GM20431 (cell line): ENCODE results near the gene CCDC81.
"Not testable (repeated sequence)": the region's sequence is repeated elsewhere in the genome, so short reads cannot be mapped to it uniquely, and the experiment has no call there.

Source experiments
- in situ Hi-C: fragments of 300-500 bp; cut with MseI, MboI; formaldehyde crosslinking; loops from one replicate; pipeline ENCODE4 v1.15.0; 2020; ENCODE audit warnings: low sequenced_read_pairs; ENCODE audit not compliant: unreplicated experiment

The CCDC81 gene

GRCh38 chr11:86433361-86434095, 58.8 kb downstream of the CCDC81 start:
- in situ Hi-C loops = not testable (repeated sequence)

- in situ Hi-C loops = no loop called here
Measured at GRCh38 chr11:86435711-86436110, 61.0 kb downstream of the CCDC81 start.

- in situ Hi-C loops = no loop called here
Measured at GRCh38 chr11:86438685-86439084, 64.0 kb downstream of the CCDC81 start.

- in situ Hi-C loops = no loop called here
Measured at GRCh38 chr11:86440305-86440716, 65.6 kb downstream of the CCDC81 start.

GRCh38 chr11:86440843-86441242, 66.2 kb downstream of the CCDC81 start:
- in situ Hi-C loops = no loop called here

GRCh38 chr11:86442420-86442819, 67.7 kb downstream of the CCDC81 start:
- in situ Hi-C loops = no loop called here

GRCh38 chr11:86442827-86443226, 68.1 kb downstream of the CCDC81 start:
- in situ Hi-C loops = no loop called here

- in situ Hi-C loops = no loop called here
Measured at GRCh38 chr11:86443415-86443814, 68.7 kb downstream of the CCDC81 start.

GRCh38 chr11:86444981-86445380, 70.3 kb downstream of the CCDC81 start:
- in situ Hi-C loops = no loop called here

GRCh38 chr11:86446163-86446923, 71.7 kb downstream of the CCDC81 start:
- in situ Hi-C loops = no loop called here

GRCh38 chr11:86446924-86447285, 72.2 kb downstream of the CCDC81 start:
- in situ Hi-C loops = no loop called here

- in situ Hi-C loops = no loop called here
Measured at GRCh38 chr11:86447763-86448480, 73.2 kb downstream of the CCDC81 start.

GRCh38 chr11:86449993-86450629, 75.4 kb downstream of the CCDC81 start:
- in situ Hi-C loops = no loop called here

- in situ Hi-C loops = no loop called here
Measured at GRCh38 chr11:86453290-86454030, 78.8 kb downstream of the CCDC81 start.

- in situ Hi-C loops = no loop called here
Measured at GRCh38 chr11:86456075-86456939, 81.6 kb downstream of the CCDC81 start.

- in situ Hi-C loops = no loop called here
Measured at GRCh38 chr11:86458294-86459001, 83.8 kb downstream of the CCDC81 start.

- in situ Hi-C loops = no loop called here
Measured at GRCh38 chr11:86459002-86459385, 84.3 kb downstream of the CCDC81 start.
